Suppressor macrophage (primary cell): Measurements from ENCODE around the gene DPYSL4.

ENCODE experiments used
- DNase-seq, 4 experiments: peaks; one replicate each; pipeline ENCODE4 v3.0.0-alpha.2; 2020 to 2022

Gene DPYSL4

DNA sequence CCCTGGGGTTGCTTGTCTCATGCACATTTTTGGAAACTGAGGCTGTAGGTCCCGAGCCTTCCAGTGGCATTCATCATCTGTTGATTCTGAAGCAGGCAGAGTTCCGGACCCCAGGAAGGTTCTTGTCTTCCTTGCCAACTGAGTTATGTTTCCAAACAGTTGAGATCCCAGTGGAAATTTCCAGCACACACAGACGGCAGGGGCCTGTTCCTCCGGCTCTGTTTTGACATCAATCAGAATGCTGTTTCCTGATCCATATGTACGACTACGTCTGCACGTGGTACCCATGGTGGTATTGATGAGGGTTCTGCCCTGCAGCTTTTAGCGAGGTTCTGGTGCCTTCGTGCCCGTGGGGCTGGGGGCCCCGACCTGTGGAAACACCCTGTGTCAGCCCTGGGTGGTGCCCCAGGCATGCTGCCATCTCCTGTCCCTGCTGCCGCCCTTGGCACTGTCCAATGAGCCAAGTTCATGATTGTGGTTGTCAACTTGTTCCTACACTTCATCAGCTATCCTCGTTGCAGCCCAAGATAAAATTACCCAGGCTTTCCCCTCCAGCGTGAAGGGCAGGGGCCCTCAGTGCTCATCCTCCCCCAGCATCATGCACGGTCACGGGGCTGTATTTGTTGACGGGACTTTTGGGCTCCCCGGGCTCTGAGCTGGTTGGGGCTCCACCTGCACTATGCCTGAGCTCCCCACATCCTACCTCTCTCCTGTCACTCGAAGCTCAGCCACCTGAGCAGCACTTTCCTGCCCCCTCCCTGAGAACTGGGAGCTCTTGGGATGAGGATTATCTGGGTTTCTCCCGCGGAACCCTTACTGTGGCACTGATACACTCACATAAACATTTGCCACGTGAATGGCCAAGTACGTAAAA lies 7.8 kb upstream of the DPYSL4 start:
- DNase-seq = no peak

DNA sequence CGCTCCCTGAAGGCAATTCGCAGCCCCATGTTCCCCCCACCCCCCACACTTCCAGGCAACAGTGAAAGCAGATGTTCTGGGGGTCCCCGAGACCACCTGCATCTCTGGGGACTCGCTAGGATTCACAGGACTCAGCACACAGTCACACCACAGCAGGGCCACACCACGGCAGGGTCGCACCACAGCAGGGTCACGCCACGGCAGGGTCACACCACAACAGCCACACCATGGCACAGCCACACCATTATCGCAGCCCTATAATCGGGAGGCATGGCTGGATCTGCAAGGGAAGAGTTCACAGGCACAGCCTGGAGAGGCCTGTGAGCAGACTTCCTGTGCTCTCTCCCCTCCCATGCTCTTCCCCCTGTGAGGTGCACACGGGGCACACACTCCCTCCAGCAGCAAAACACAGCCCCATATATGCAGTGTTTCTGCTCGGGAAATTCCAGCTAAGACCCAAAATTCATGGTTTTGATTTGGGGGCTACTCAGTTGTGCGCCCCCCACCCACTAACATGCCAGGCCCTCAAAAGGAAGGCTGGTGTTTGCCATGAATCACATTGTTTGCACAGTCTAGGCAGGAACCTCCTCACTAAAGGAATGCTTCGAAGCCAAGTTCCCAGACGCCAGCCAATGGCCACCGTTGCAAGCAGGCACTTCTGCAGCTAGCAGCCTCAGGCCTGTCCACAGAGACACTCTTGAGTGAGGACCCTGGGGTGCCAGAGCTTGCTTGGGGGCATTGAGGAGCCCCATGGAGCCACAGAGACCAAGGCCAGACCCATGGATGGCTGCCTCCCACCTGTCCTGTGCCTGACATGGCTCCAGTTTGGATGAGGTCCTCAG lies 7.0 kb upstream of the DPYSL4 start:
- no peak for DNase-seq

DNA sequence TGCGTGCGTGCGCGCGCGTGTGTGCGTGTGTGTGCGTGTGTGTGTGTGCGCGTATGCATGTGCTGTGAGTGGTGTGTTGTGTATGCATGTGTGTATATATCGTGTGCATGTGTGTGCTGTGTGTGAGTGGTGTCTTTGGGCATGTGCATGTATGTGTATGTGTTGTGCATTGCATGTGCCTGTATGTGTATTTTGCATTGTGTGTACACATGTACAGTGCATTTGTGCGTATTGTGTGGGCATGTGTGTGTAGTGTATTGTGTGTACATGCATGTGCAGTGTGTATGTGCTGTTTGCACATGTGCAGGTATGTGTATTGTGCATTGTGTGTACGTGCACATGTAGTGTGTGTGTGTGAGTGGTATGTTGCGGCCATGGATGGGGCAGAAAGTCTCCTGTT lies 6.0 kb upstream of the DPYSL4 start:
- DNase-seq = no peak

- DNase-seq = no peak
Observed at GRCh38 chr10:132181691-132182425, 4.9 kb upstream of the DPYSL4 start.

DNA sequence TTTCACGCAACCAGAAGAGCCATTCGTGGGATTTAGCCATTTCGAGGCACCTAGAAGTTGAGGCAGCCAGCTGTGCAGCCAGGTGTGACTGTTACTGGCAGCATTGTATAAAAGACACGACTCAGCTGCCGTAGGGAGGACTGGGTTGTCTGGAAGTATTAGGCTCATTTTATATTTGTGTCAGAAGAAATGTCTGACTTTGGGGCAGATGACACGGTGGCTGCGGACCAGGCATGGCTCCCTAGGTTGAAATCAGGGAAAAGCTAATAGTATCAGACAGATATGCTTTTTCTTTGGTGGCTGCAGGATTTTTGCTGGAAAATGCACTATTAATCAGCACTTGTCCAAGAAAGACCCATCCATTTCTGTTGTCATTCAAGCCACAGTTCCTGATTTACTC lies 4.2 kb upstream of the DPYSL4 start:
- DNase-seq = no peak

GRCh38 chr10:132183046-132183445 lies 3.7 kb upstream of the DPYSL4 start:
- no peak for DNase-seq

DNA sequence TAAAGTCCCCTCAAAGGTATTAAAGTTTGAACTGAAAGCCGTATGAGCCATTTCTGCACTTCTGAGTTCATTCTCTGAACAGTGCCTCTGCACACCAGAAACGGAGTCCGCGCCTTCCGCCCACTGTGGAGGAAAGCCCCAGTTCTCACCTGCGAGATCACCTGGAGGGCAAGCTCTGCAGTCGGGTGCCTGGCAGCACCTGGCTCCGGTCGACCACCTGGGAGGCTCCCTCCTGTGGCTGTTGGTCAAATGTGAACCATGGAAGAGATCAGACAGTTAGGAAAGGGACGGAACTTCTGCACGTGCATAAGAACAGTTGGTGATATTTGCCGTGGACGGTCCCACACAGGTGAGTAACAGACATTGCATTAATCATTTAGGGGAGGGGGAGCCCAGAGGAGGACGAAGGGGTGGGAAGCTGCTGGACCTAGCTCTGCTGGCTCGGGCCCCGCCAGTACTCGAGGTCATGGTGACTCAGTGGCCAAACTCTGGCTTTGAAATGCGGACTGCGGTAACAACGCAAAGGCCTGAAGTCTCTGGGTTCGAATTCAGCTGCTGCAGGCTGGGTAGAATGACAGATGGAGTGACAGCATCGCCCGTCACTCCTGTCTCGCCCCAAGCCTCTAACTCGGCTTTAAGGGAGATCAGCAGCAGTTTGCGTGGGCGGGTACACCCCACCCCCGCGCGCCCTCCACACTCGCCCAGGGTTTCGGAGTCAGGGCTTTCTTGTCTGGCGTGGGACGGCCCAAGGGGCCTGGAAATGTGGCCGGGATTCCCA lies 1.7 kb upstream of the DPYSL4 start:
- DNase-seq = no peak

DNA sequence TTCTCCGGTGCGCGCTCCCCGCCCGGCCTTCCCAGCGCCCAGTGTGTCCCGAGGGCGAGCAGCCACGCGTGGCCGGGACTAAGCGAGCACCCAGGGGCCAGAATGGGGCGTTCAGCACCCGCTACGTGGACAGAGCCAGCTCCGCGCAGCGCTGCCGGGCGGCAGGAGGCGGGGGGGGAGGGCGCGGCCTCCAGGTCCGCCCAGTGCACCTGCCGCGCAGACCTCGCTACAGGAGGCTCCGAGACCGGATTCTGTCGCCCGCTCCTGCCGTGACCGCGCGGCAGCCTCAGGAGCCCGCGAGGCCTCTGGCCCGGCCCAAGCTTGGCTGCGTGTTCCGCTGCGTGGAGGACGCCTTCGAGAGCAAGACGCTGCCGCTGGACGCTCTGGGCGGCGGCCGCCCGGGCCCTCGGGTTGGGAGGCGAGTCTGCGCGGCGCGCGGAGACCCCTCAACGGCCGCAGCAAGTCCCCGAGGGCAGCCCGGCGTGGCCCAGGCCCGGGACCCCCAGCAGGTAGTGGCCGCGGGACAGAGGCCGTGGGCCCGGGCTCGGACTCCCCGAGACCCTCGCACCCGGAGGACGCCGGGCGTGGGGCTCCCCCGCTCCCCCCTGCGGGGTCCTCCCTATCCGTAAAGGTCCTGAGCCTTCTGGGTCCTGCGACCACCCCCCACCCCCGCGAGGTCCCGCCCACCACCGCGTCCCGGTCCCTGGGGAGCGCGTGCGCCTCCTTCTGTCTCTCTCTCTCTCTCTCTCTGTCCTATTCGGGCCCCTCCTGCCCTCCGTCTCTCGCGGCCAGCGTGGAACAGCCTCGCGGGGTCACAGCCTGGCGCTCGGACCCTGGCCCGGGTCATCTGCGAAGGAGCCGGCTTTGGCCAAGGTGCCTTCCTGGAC lies 904 bp upstream of the DPYSL4 start:
- DNase-seq = peak; percentile 13 to 69 (median 40)

DNA sequence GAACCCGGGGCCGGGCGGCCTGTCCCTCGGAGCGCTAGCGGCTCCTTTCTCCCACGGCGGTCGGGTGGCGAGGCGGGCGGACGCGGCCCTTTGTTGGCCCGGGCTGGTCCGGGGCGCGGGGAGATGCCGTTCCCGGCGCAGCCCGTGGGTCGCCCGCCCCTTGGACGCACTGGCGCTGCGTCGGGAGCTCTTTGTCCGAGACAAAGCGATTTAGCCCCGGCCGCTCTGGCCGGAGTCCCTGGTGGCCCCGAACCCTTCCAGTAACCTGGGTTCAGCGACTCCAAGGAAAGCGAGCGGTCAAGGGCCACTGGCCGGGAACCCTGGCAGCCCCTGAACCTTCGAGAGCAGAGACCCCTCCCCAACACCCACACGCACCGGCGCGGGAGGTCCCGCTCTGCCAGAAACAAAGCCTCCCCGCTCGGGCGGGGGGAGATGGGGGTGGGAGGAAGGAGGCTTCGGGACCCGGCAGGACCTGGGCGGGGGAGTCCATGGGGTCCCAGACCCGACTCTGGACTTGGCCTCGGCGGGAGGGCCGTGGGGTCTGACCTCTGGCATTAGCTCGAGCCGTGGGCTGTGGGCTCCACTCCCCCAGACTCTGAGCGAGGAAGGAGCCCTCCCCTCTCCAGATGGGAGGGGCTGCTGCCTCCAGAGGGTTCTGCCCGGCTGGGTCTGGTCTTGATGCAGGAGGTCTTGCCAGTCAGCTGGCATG lies 836 bp downstream of the DPYSL4 start:
- DNase-seq = peak in 2 of 4 experiments; percentile 12 to 32

GRCh38 chr10:132188331-132188730 lies 1.6 kb downstream of the DPYSL4 start:
- no peak for DNase-seq

GRCh38 chr10:132189016-132189415 lies 2.3 kb downstream of the DPYSL4 start:
- DNase-seq = no peak

- DNase-seq = no peak
Observed at GRCh38 chr10:132189810-132190422, 3.2 kb downstream of the DPYSL4 start.

DNA sequence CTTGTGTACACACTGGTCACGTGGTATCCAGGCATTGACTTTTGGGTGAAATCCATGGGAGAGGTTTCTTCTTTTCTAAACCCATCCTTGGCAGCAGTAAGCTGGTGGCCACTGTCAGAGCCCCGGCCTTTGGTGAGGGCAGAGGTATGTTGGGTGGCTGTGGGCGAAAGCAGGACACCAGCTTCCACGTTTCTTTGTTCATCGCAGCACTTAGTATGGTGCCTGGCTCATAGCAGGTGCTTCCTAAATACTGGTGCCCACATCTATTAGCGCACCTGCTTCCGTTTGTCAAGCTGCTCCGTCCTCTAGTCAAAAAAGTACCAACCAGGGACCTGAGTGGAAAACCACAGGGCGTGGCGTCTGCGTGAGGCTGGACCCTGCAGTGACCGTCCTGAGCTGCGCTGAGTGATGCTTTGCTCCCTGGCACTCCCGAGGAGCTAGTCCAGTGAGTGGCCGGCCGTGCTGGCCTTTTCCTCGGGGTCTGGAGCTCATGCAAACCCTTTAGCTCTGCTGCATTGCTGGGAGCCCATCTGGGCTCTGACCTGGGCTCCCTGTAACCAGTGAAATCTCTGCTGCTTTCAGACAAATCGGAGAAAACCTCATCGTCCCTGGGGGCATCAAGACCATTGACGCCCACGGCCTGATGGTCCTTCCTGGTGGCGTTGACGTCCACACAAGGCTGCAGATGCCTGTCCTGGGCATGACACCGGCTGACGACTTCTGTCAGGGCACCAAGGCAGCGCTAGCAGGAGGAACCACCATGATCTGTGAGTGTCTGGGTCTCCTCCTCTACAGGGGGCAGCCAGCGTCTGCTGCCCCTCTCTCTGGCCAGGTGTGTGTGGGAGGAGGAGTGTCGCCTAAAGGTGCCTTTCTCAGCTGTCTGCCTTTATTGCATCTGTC lies 5.6 kb downstream of the DPYSL4 start:
- DNase-seq = no peak

GRCh38 chr10:132192991-132193665 lies 6.4 kb downstream of the DPYSL4 start:
- DNase-seq = no peak

DNA sequence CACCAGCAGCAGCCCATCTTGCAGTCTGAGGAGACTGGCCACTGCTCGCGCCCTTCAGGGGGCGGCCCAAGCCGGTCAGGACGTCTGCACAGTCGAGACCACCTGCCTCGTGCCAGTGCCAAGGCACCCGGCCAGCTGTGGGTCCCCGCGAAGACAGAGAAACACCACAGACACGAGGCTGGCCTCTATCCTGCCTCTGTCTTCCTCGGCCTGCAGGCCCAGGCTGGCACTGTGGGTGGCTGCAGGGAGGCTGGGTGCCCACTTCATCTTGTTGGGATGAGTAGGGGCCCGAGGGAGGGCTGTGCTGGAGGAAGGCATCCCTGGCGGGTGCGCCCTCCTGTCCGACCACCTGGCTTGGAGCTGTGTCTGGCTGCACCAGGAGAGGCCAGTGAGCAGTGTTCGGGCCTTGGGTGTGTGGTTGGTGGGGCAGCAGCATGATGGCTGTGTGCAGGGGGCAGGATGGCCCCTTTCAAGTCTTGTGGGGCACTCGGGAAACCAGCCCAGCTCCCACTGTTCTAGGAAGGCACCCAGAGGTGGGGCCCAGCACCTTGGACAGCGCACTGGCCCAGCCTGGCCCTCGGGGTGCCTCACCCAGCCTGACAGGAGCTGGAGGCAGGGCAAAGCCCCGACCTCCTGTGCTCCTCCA lies 7.3 kb downstream of the DPYSL4 start:
- DNase-seq = peak in 3 of 4 experiments; percentile 36 to 67 (median 51)

GRCh38 chr10:132194726-132195125 lies 8.0 kb downstream of the DPYSL4 start:
- no peak for DNase-seq

DNA sequence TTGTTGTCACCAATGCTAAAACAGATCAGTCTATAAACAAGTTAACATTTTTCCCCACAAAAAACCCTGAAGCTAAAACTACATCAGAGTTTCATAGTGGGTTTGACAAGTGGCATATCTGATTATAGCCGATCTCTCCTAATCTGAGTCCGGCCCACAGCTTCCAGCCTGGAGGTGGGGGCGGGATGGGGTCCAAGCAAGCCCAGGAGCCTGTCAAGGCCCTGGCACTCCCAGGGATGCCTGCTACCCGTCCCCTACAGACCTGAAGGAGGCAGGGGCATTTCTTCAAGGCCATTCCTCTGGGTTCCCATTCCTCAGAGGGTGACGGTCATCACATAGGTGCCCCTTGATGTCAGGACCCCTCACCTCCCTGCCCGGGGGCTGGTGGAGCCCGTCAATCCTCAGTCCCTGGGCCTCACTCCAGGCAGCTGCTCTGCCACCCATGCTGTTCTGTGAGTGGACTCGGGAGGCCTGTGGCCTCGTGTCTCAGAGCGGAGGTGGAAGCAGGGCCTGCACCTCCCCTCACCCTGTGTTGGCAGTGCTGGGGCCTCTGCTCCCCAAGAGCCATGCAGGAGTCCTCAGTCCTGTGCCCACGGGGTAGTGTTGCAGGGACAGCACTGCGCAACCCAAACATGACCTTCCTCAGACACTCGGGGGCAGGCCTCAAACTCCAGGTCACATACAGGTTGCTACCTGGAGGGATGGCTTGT lies 8.8 kb downstream of the DPYSL4 start:
- DNase-seq = no peak
